ENCODE measurements around the gene SGPL1.

GRCh38 chr10:70863470-70864160 is 47.9 kb downstream of the SGPL1 start:
- no peak for TF ChIP-seq CTCF (conservative IDR thresholded peaks at IDR 0.05 in 1 of 2, IDR thresholded peaks at IDR 0.05 in 1 of 2; ENCODE audit: extremely low read depth in 1 of 2, insufficient read depth in 1 of 2, low read depth in 1 of 2, low read length in 2 of 2)
- no peak for TF ChIP-seq EZH2 (IDR thresholded peaks at IDR 0.05; ENCODE audit: borderline replicate concordance, low read length)
